Right lobe of liver (tissue), 4 donors: ENCODE measurements around the gene FRAT2.

Experiments
- CTCF ChIP-seq, 4 donors: fragments of 200-600 bp in 3 of 4; fragments of 450-650 bp in 1 of 4; IDR thresholded peaks; one replicate each; pipeline versions ENCODE4 v1.5.1 to v1.8.0; 2016 to 2022; ENCODE audit warnings: antibody characterized with exemption in 4 of 4, mild to moderate bottlenecking in 2 of 4
- POLR2A ChIP-seq: fragments of 450-650 bp; IDR thresholded peaks from one replicate; pipeline ENCODE4 v1.6.1; 2017; ENCODE audit warnings: antibody characterized with exemption, mild to moderate bottlenecking
- donor health status: DM: no; HTN: no; CAD: no.
- donor health status: DM: no; HTN: no; CAD: no.
- donor health status: DM: no; HTN: yes; CAD: no.

GRCh38 chr10:97292862-97293198 is 41.7 kb downstream of the FRAT2 start:
- TF ChIP-seq CTCF (IDR thresholded peaks at IDR 0.05) (no peak), POLR2A (no peak)
